SK-N-SH treated with all-trans-retinoic acid at 6 μM for 48 hours (cell line): ENCODE data around the gene MTERF2.

Experiments
- ATAC-seq: fragments of 200-7000 bp; cut with Tn5 transposase; 3 replicates; pipeline ENCODE4 v1.9.1; 2020; ENCODE audit warnings: mild to moderate bottlenecking, moderate library complexity
- ARNTL ChIP-seq: fragments of 450-650 bp; formaldehyde crosslinking; IDR thresholded peaks from 2 replicates; pipeline ENCODE4 v1.5.0; 2020; ENCODE audit warnings: low read depth, mild to moderate bottlenecking, moderate library complexity, borderline replicate concordance
- BACH2 ChIP-seq: fragments of 250-450 bp; sonication (Bioruptor Pico); IDR thresholded peaks from 2 replicates; pipeline ENCODE4 v1.9.0; 2021; ENCODE audit warnings: mild to moderate bottlenecking, borderline replicate concordance
- CSDC2 ChIP-seq: fragments of 250-450 bp; sonication (Bioruptor Pico); IDR thresholded peaks from 2 replicates; pipeline ENCODE4 v1.5.0; 2020; ENCODE audit warnings: mild to moderate bottlenecking, moderate library complexity
- CSRNP3 ChIP-seq: fragments of 250-450 bp; sonication (Bioruptor Pico); IDR thresholded peaks from 2 replicates; pipeline ENCODE4 v1.5.1; 2021; ENCODE audit warnings: mild to moderate bottlenecking, moderate library complexity
- ESRRG ChIP-seq: fragments of 250-450 bp; sonication (Bioruptor Pico); IDR thresholded peaks from 2 replicates; pipeline ENCODE4 v1.6.1; 2021; ENCODE audit warnings: mild to moderate bottlenecking
- GLIS3 ChIP-seq: fragments of 250-450 bp; sonication (Bioruptor Pico); IDR thresholded peaks from 2 replicates; pipeline ENCODE4 v1.5.0; 2020; ENCODE audit warnings: mild to moderate bottlenecking, moderate library complexity
- ISL1 ChIP-seq: fragments of 250-450 bp; sonication (Bioruptor Pico); IDR thresholded peaks from 2 replicates; pipeline ENCODE4 v2.1.2; 2022; ENCODE audit warnings: mild to moderate bottlenecking, moderate library complexity
- OSR1 ChIP-seq: fragments of 250-450 bp; sonication (Bioruptor Pico); IDR thresholded peaks from 2 replicates; pipeline ENCODE4 v1.8.0; 2022; ENCODE audit warnings: moderate library complexity, mild to moderate bottlenecking, inconsistent platforms
- POU6F1 ChIP-seq: fragments of 250-450 bp; sonication (Bioruptor Pico); IDR thresholded peaks from 2 replicates; pipeline ENCODE4 v1.8.0; 2021; ENCODE audit warnings: low read depth, mild to moderate bottlenecking, moderate library complexity, borderline replicate concordance
- PPARA ChIP-seq: fragments of 250-450 bp; sonication (Bioruptor Pico); IDR thresholded peaks from 2 replicates; pipeline ENCODE4 v1.5.0; 2020; ENCODE audit warnings: mild to moderate bottlenecking, borderline replicate concordance
- RARB ChIP-seq: fragments of 250-450 bp; sonication (Bioruptor Pico); IDR thresholded peaks from 2 replicates; pipeline ENCODE4 v1.8.0; 2021; ENCODE audit warnings: mild to moderate bottlenecking, moderate library complexity
- SNAI2 ChIP-seq: fragments of 250-450 bp; sonication (Bioruptor Pico); IDR thresholded peaks from 2 replicates; pipeline ENCODE4 v1.5.0; 2020; ENCODE audit warnings: mild to moderate bottlenecking, moderate library complexity
- TCF4 ChIP-seq: fragments of 250-450 bp; sonication (Bioruptor Pico); IDR thresholded peaks from 2 replicates; pipeline ENCODE4 v1.8.0; 2021; ENCODE audit warnings: mild to moderate bottlenecking, moderate library complexity, borderline replicate concordance
- TSHZ2 ChIP-seq: fragments of 250-450 bp; sonication (Bioruptor Pico); IDR thresholded peaks from 2 replicates; pipeline ENCODE4 v1.5.0; 2020; ENCODE audit warnings: mild to moderate bottlenecking, moderate library complexity
- ZC3H10 ChIP-seq: fragments of 250-450 bp; sonication (Bioruptor Pico); IDR thresholded peaks from 2 replicates; pipeline ENCODE4 v1.5.1; 2021; ENCODE audit warnings: mild to moderate bottlenecking, moderate library complexity
- ZFP3 ChIP-seq: fragments of 250-450 bp; sonication (Bioruptor Pico); IDR thresholded peaks from 2 replicates; pipeline ENCODE4 v1.5.0; 2020; ENCODE audit warnings: mild to moderate bottlenecking, moderate library complexity
- ZNF8 ChIP-seq: fragments of 450-650 bp; formaldehyde crosslinking; IDR thresholded peaks from 2 replicates; pipeline ENCODE4 v1.5.0; 2020; ENCODE audit warnings: mild to moderate bottlenecking, moderate library complexity
- TF ChIP-seq, protein P1 (sequence below): fragments of 250-450 bp; sonication (Bioruptor Pico); IDR thresholded peaks from 2 replicates; pipeline ENCODE4 v1.8.0; 2020; ENCODE audit warnings: mild to moderate bottlenecking, moderate library complexity, borderline replicate concordance

MTERF2 gene

DNA sequence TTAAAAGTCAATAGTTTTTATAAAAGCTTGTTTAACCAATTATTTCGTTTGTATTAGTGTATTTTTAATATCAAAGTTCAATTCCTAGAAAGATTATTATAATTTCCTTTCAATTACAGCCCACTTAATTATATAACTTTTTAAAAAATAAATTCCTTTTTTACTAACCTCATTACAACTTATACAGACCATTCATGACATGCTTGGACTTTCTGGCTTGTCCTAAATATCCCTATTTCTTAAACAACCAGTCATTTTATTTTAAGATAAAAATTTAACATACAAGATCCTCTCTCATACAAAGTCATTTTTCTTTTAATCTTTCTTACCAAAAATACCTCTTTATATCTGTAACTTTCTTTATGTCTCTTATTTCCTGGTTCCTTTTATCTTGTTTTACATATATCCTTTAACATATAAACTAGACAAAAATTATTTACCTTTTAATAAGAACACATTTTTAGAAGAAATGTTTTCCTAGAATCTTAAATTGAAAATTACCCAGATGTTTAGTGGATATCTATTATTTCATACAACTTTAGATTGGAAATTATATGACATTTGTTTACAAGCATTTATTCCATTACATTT, 41.6 kb downstream of the MTERF2 start (continued):
- TF ChIP-seq CSRNP3 (CRISPR knock-in tag) (no peak), ISL1 (CRISPR knock-in tag) (no peak), RARB (no peak)

DNA sequence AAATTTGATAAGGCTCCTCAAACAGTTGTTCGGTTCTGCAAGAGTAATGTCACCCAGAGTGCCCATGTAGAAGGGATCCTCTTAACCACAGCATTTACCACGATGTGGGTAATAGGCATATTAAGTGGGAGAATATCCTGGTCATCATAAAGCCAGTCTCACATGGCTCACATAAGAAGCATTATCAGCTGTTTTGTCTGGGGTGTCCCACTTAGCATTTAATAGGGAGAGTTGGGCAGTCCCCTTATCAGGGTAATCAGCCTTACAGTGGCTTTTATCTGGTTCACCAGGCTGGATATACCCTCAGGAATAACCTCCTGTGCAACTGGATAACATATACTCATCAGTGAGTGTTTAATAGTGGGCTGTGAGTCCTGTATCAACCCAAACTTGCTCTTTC, 44.2 kb downstream of the MTERF2 start:
- ATAC-seq: no peak
- TF ChIP-seq ISL1 (CRISPR knock-in tag) (no peak), SNAI2 (no peak), ZC3H10 (no peak), TCF4 (CRISPR knock-in tag) (no peak)

DNA sequence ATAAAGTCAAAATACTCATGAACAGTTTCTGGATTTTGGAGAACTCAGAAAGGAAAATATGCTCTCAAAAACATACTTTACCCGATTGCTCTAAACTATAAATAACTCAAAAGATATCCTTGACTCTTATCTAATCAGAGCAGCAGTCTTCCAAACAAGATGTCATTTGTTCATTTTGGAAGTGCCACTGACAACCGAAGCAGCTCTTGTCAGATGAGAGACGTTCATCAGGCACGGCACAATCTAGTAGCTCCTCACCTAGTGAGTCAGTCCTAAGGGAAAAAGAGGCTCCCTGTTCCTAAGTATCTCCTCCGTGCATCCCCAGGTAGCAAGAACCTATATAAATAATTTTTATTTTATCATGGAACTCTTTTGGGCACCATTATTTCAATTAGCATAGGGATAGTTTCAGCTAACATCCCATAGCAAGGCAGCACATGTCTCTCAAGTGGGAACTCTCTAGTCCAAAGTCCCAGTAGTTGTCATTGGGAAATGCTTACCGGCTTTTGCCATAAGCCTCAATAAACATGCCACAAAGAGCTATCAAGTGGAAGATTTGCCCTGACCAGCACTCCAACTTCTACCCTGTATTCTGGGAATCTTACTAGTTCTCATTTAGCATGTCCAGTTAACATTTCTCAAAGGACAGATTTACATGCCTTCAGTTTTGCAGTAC, 45.3 kb downstream of the MTERF2 start:
- ATAC-seq: no peak
- TF ChIP-seq, protein P1, sequence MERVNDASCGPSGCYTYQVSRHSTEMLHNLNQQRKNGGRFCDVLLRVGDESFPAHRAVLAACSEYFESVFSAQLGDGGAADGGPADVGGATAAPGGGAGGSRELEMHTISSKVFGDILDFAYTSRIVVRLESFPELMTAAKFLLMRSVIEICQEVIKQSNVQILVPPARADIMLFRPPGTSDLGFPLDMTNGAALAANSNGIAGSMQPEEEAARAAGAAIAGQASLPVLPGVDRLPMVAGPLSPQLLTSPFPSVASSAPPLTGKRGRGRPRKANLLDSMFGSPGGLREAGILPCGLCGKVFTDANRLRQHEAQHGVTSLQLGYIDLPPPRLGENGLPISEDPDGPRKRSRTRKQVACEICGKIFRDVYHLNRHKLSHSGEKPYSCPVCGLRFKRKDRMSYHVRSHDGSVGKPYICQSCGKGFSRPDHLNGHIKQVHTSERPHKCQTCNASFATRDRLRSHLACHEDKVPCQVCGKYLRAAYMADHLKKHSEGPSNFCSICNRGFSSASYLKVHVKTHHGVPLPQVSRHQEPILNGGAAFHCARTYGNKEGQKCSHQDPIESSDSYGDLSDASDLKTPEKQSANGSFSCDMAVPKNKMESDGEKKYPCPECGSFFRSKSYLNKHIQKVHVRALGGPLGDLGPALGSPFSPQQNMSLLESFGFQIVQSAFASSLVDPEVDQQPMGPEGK (CRISPR knock-in tag): no peak
- TF ChIP-seq GLIS3 (CRISPR knock-in tag) (no peak), OSR1 (CRISPR knock-in tag) (no peak), TSHZ2 (no peak), ZC3H10 (no peak), BACH2 (CRISPR knock-in tag) (no peak), ARNTL (CRISPR knock-in tag) (no peak), POU6F1 (CRISPR knock-in tag) (no peak), CSDC2 (CRISPR knock-in tag) (no peak), PPARA (no peak), TCF4 (CRISPR knock-in tag) (no peak), ZNF8 (CRISPR knock-in tag) (no peak), RARB (no peak), ZFP3 (CRISPR knock-in tag) (no peak), ESRRG (no peak), SNAI2 (no peak)
- TF ChIP-seq, all 23 proteins: peak for 0

DNA sequence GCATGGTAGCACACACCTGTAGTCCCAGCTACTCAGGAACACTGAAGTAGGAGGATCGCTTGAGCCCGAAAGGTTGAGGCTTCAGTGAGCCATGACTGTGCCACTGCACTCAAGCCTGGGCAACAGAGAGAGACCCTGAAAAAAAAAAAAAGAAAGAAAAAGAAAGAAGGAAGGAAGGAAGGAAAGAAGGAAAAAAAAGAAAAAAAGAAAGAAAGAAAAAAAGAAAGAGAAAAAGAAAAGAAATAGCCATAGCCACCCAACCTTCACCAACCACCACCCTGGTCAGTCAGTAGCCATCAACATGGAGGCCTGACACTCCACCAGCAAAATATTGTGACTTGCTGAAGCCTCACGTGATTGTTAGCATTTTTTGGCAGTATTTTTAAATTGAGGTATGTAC, 52.7 kb downstream of the MTERF2 start:
- TF ChIP-seq POU6F1 (CRISPR knock-in tag) (no peak), ISL1 (CRISPR knock-in tag) (no peak), ARNTL (CRISPR knock-in tag) (no peak), TSHZ2 (no peak), PPARA (no peak)
- TF ChIP-seq, all 23 proteins: peak for 0
- no peak for ATAC-seq
